Forelimb muscle (tissue), 1 donor: ENCODE data around the gene VAV3. TPM values are rescaled to one million over a fixed set of nuclear protein-coding genes. Genes with fewer than 3 reads are reported as not detected.
"Not testable (repeated sequence)": the region's sequence is repeated elsewhere in the genome, so short reads cannot be mapped to it uniquely, and the experiment has no call there.

Experiments
- DNase-seq: peaks from one replicate; pipeline ENCODE4 v3.0.0-alpha.2; 2013; ENCODE audit warnings: low read depth
- polyA plus RNA-seq: library from polyadenylated mRNA; unstranded; fragments of 120-200 nt; gene quantifications from one replicate; pipeline ENCODE4 v1.2.1, GENCODE V29; 2013; ENCODE audit not compliant: insufficient read length

The VAV3 gene
- polyA plus RNA-seq, 1 donor: 3.3 TPM

DNA sequence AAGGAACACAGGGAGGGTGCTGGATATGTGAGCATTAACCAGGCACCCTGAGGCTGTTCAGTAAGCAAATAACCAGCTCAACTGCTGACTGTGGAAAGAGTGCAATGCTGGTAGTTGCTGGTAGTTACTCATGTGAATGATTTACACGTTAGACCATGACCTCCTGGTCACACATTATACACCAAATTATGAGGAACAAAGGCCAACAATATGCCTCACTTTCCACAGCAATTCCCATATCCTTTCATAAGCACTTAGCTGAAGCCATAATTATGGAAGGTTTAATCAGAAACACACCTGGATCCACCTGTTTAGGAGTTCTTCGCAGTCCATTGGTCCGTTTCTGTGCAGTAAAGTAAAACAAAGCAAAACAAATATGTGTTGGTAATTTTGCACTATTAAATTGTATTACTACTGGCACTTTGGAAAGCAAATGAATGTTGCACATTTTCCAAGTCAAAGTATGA lies 281.8 kb downstream of the VAV3 start:
- DNase-seq: no peak

GRCh38 chr1:107682467-107682866 lies 282.5 kb downstream of the VAV3 start:
- DNase-seq: no peak

DNA sequence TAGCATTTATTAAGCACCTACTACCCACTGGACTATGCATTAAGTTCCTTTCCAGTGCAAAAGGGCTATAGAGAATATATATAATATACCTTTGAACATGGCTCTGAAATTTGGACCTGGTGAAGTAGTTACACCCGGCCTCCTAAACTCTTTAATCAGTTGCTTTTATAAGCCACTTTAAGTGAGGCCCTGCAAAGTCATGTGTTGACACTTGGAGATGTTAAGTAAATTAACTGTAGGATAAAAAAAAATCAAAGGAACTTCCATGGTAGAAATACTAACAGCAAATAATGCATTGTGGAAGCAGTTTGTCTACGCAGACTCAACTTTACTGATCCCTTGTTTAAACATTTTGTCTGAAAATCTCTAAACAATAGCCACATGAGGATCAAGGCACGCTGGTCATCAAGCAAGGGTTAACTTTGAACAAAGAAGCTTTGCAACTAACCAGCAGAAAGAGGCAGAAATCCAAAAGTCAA lies 283.9 kb downstream of the VAV3 start:
- no peak for DNase-seq

- no peak for DNase-seq
Observed at GRCh38 chr1:107680579-107680985, 284.4 kb downstream of the VAV3 start.

GRCh38 chr1:107679411-107679953 lies 285.5 kb downstream of the VAV3 start:
- DNase-seq: no peak

DNA sequence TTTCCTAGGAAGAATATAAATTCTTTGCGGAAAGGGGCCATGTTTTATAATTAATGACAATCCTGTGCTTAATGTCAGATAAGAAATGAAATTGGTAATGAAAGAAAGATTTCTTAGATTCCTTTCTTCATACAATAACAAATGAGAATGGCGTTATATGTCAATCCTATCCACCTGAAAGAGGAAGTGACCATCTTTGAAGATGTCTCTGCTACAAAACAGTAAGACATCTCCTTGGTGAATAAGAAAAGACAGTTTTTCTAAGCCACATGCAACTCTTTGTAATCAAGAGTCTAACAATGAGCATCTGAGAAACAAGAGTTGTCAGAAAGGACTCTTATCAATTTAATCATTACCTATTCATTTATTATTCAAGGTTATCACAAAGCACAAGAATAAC lies 286.0 kb downstream of the VAV3 start:
- DNase-seq: no peak

- DNase-seq: no peak
Observed at GRCh38 chr1:107677697-107678096, 287.3 kb downstream of the VAV3 start.

DNA sequence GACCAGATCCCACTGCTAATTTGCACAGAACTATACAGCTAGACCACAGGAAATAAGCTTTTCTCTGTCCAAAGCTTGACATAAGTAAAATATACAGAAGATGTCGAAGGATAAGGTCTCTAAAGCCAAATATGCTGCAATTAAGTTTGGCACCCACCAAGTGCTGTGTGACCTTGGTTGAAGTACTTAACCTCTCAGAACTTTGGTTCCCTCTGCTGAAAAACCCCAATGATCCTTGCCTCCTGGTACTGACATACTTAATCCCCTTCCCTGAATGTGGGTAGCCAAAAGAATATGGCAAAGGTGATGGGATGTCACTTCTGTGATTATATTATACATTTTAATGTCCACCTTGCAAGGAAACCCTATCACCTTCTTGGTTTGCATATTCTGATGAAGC lies 290.5 kb downstream of the VAV3 start:
- no peak for DNase-seq

- DNase-seq: no peak
Observed at GRCh38 chr1:107673006-107673405, 292.0 kb downstream of the VAV3 start.

GRCh38 chr1:107670397-107671040 lies 294.5 kb downstream of the VAV3 start:
- DNase-seq: no peak

- DNase-seq: no peak
Observed at GRCh38 chr1:107669996-107670395, 295.0 kb downstream of the VAV3 start.

- DNase-seq: no peak
Observed at GRCh38 chr1:107668762-107669161, 296.2 kb downstream of the VAV3 start.

DNA sequence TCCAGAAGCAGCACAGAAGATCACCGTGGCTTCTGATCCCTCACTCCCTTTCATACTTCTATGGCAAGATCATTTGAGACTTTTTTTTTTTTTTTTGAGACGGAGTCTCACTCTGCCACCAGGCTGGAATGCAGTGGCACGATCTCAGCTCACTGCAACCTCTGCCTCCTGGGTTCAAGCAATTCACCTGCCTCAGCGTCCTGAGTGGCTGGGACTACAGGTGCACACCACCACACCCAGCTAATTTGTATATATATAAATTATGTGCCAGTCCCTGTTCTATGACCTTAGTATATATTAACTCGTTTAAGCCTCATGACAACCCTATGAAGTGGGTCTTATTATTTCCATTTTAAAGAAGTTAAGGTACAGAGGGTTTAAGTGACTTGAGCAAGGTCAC lies 298.5 kb downstream of the VAV3 start:
- no peak for DNase-seq

GRCh38 chr1:107664982-107665925 lies 299.7 kb downstream of the VAV3 start:
- DNase-seq: no peak

DNA sequence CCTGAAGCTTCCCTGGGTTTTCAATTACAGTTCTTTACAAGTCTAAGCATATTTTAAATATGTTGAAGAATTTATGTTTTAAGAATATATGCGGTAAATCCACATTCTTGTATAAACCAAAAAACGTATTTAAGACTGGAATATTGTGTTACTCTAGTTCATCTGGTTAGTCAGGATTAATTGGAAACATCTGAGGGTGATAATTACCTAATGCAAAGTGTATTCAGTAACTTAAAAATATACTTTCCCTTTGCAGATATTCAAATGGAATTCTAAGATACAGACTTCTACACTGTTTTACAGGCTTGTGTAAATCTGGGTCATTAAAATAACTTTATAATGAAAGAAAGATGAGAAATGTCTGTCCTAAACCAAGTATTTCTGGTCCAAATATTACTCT lies 302.0 kb downstream of the VAV3 start:
- no peak for DNase-seq

GRCh38 chr1:107661158-107661557 lies 303.8 kb downstream of the VAV3 start:
- DNase-seq: no peak

DNA sequence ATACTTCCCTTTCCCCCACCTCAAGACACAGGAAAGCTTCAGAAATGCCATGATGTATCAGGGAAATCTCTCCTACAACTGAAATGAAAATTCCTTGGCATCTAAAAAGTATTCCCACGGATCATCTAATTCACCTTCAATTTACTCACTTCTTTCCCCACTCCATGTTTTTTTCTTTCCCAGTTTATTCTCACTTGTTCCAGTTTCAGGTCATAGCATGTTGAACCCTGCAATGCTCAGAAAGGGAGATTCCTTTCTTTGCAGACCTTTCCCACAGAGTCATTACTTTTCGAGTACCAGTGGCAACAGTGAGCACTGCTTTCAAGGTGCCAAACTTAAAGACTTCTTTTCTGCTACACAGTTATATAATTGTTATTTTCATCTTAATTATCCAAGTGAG lies 305.0 kb downstream of the VAV3 start:
- no peak for DNase-seq

- no peak for DNase-seq
Observed at GRCh38 chr1:107657356-107657755, 307.6 kb downstream of the VAV3 start.

DNA sequence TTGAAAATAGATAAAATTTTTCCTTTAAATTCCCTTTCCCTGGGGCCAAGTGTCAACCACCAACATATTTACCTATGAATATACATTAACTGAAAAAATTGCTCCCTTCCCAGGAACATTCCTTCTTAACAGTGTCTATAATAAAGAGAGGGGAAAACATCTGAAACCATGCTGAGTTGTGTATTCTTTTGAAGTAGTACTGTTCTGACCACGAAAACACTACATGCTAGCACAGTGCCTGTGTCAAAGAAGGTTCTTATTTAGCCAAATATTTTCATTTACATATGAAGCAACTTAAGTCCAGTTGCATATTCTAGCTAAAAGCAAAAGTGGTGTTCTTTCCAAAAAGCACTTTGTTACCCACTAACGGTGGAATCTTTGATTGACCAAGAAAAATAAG lies 311.2 kb downstream of the VAV3 start:
- DNase-seq: no peak

- no peak for DNase-seq
Observed at GRCh38 chr1:107653005-107653404, 312.0 kb downstream of the VAV3 start.

GRCh38 chr1:107650825-107651224 lies 314.2 kb downstream of the VAV3 start:
- not testable (repeated sequence) for DNase-seq

- DNase-seq: no peak
Observed at GRCh38 chr1:107649023-107649422, 316.0 kb downstream of the VAV3 start.

DNA sequence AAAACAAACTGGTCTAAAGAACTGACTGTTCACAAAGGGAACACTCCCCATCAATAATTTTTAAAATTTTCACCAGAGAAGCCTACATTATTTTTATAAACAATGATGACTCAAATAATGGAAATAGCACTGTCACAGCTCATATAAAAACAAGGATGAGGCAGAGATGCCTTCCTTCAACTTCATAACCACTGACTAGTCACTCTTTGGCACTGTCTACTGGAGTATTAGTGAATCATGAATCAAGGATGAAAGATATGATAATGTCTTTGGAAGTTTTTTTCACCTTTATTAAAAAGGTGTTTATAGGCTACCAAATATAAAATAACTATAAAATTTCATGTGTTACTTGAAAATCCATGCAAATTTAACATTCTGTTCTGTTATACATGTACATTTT lies 316.9 kb downstream of the VAV3 start:
- DNase-seq: no peak
